NCI-H345 treated with DMSO at 0.1 percent for 48 hours (cell line): Measurements from ENCODE around the gene HDAC2.
"Not testable (repeated sequence)": the region's sequence is repeated elsewhere in the genome, so short reads cannot be mapped to it uniquely, and the experiment has no call there.

Experiments used
- DNase-seq: peaks from one replicate; lab custom pipeline; 2025; ENCODE audit not compliant: unreplicated experiment; lab: John Stamatoyannopoulos, UW

Gene HDAC2

DNA sequence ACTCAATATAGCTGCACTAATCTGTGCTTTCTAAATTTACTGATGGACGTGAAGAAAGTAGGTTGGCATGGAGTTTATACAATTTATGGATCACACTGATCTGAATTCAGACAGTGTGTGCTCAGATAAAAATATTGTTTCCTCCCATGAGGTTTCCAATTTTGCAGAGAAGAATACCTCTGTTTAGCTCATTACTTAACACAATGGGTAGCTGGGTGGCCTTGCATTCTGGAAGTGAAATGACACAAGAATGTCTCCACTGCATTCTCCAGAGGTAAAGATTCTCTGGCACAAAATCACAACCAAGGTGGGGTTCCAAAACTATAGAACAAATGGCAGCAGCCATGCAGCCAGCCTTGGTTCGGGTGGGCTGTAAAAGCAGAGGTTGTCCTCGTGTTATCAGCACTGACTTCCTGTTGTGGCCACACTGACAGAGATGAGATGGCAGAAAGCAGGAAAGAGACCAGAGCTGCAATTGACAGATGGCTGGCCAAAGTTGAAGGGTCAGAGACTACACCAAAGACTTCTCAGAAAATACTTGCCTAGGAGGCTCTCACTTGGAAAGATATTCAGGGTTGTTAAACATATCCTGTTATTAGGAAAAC, 50.2 kb downstream of the HDAC2 start:
- DNase-seq = no peak

DNA sequence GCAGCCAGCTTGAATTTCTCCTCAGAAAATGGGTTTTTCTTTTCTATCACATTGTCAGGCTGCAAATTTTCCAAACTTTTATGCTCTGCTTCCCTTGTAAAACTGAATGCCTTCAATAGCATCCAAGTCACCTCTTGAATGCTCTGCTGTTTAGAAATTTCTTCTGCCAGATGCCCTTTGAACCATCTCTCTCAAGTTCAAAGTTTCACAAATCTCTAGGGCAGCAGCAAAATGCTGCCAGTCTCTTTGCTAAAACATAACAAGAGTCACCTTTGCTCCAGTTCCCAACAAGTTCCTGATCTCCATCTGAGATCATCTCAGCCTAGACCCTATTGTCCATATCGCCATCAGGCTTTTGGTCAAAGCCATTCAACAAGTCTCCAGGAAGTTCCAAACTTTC, 60.7 kb downstream of the HDAC2 start:
- not testable (repeated sequence) for DNase-seq

DNA sequence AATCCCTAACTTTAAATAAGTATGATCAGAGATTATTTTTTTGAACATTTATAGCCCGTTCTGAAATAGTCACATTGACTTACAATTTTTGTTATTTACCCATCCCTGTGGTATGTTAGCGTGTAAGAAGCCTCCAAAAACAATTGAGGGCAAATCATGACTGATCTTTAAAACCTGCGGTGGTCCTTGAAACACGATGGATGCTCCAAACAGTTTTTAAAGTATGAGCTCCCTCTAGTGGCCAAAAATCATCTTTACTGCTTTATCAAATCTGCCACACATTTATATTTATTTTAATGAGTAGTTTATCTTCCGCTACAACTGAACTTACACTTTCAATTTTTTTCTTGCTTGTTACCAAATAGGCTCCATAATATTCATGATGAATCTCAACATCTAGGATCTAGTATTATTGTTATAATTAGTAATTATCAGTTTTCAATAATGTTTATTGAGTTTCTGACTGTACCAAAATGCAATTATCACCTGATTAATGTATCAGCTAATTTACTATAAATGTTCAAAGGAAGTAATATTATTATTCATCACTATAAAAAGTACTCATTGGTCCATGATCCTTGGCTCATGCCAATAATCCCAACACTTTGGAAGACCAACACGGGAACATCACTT, 61.6 kb downstream of the HDAC2 start:
- DNase-seq = peak; percentile 71

DNA sequence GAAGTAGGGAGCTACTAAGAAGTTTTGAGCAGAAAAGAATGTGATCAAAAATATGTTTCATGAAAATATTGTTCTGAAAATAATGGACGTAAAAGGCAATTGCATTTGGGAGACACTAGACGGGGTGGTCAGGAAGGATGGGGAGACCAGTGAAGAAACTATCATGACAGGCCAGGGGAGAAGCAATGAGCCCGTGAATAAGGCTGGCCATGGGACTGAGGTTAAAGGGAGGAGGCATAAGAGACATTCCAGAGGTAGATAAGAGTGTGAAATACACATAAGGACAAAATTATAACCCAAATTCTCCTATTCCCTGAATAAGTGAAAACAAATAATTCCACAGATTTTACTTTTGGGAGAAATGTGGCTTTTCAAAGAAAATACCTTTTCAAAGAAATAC, 62.1 kb downstream of the HDAC2 start:
- DNase-seq = no peak

DNA sequence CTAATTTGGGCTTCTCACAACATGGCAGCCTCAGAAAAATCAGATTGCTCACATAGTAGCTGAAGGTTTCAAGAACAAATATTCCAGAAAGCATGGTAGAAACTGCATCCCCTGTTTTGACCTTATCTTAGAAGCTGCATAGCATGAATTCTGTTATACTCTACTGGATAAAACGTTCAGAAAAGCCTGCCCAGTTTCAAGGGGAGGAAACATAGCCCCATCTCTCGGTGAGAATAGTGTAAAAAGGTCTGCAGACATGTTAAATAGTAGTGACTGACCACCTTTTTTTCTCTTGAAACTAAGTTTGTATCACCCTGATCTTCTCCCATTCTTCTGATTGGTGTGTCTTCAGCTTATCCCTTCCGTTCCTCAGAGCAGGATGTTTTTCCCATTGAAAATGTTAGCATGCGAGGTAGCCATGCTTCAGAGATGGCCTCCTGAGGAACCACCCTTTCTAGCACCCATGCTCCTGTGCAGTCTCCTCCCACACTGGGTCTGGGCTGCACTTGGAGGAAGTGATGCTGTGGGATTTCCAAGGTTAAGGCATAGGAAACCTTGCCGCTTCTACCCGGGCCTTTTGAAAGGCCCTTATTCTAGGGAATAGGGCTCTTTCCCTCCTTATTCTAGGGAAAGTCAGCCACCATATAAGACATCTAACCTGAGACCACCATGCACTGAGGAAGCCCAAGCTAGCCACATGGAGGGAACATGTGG, 63.7 kb downstream of the HDAC2 start:
- no peak for DNase-seq

DNA sequence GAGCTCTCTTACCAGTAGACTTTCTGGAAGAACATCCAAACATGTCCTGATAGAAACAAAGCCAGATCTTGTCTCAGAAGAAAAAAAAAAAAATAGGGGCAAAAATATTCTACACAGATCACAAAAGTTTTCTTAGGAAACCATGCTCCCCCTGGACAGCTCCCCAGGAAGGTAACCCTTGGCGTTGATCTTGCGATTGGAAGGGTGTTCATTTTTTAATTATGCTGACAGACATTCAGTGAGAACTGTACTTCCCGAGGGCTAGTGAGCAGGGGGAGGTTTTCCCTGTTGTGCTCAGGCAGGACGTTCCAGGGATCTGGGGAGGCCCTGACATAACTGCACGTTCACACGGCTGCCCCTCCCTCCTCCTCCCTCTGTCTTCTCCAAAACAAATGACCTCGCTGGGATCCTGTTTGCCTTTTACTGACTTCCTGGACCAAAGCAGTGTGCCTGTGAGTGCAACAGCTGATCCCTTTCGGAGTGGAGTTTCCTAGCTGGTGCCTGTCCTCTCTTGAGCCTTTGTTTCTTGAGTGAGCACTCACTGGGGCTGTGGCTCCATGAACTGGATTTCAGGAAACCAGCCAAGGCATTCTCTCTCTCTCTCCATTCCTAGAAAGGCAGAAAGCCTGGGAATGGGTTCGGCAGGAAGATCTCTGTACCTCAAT, 67.2 kb downstream of the HDAC2 start:
- no peak for DNase-seq

DNA sequence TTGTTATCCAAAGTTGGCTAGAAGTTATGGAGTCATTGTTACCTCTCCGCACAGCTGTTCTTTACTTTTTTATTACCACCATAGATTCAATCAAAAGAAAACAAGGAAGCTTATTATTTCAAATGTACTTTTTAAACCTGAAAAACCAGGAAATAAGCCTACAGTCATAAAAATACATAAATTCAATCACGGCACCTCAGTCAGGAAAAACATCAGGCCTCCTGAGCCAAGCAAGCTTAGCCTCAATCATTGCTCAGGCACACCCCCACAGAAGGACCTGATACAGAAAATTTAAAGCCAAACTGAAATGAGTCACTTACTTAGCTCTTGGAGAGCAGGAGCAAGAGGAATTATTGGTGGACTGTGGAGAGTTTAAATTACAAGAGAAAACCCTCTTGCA, 69.5 kb downstream of the HDAC2 start:
- DNase-seq = no peak

DNA sequence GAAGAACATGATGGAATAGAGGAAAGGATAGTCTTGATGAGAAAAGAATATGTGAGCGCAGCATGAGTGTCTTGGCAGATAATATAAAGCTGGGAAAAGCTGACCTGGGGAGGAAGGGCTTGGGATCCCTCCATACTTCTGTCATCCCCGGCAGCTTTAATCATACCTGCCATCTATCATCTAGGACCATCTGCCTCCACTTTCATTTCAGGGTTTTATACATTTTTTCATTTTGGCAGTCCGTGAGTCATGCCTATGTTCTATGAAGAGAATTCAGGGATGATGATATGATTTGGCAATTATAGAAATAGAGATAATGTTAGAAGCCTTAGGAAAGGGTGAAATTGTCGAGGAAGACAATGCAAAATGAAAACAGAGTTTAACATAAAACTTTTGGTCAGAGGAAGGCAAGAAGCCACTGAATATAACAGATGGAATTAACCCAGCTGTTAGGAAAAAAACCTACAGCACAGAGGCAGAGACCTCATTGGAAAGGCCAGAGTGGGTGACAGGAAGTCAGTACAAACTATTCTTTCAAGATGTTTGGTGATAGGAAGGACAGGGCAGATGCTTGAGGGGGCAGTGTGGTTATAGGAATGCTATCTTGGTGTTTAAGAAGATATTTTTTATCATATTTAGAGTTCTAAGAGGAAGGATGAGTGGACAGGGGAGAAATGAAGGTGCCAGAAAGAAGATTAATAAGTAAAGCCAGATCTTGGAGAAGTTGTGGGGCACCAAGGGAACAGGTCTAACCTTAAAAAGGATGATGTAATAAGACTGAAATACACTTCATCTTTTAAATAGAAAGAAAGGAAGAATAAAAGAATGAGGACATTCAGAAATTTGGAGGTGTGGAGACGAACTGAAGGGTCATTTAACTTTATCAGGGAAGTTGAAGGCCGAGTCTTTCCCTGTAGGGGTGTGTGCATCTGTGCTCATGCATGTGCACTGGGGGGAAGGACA, 76.0 kb downstream of the HDAC2 start:
- DNase-seq = no peak

DNA sequence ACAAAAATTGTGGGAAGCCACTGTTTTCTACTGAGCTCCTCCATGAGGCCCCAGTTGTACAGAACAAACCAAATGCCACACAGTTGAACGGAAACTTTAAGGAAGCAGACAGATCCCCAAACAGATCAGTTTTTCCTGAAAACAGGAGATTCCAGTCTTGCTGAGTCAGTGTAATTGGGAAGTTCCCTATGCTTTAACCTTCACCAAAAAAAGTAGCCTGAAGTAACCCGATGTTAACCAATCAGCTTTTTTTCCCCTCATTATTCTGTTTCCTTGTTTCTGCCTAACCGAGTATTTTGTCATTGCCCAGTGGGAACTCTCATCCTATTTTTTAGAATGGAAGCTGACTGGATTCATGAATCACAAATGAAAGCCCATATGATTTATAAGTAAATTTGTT, 77.1 kb downstream of the HDAC2 start:
- DNase-seq = no peak

DNA sequence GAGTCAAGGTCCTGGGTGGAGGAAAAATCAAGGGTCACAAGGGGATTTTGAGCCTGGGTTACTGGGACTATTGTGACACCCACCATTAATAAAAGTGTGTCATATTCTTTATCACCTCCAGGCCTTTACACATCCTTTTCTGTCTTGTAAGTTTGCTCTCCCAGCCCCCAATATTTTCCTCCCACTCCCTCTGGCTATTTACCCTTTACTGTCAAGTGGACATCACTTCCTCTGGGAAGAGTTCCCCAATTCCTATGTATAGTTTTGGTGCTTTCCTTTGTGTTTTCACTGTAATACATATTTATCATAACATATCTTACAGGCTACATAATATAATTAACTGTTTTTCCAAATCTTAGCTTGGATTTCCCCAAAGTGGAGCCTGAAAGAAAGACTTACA, 77.5 kb downstream of the HDAC2 start:
- DNase-seq = no peak

DNA sequence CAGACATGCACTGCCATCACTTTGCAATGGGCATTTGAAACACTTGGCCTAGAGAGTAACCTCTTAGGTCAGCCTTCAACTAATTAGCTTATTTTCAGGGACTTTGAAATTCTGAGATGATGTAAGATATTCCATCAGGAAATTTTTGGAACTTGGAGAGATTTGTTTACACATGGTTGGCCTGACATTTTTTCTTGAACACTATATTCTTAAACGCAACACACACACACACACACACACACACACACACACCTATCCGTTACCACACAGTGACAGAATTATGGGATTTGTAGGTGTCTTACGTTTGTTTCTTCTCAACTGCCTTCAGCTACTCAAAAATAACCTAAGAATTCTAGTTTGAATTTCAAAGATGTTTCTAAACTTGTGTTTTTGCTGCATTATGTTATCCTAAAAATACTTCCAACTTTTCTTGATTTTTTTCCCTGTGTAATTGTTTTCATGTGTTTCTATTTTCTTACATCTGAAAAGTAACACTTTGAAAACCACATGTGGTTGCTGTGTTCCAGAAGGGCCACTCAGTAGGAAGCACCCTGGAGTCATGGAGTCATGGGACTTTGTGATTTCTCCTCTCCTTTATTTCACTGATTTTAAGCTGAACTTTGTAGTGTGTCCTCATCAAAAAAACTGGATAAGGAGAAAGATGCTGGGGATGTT, 81.9 kb downstream of the HDAC2 start:
- DNase-seq = no peak

DNA sequence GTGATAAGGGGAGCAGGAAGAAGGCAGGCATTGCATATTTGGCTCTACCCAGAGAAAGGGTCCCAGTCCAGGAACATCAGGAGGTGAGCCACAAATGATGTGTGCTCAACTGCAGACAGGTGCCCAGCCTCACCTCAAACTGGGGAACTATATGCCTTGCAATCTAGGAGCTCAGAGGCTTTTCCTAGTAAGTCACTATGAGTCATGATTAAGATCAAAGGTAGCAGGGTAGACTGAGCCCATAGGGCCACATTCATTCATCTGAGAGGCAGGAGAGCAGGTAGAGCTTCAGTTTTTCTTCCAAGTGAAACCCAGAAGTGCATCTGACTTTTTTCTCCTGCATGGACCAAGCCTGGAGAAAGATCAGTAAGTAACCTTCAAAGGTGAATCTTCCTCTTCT, 82.5 kb downstream of the HDAC2 start:
- DNase-seq = no peak

DNA sequence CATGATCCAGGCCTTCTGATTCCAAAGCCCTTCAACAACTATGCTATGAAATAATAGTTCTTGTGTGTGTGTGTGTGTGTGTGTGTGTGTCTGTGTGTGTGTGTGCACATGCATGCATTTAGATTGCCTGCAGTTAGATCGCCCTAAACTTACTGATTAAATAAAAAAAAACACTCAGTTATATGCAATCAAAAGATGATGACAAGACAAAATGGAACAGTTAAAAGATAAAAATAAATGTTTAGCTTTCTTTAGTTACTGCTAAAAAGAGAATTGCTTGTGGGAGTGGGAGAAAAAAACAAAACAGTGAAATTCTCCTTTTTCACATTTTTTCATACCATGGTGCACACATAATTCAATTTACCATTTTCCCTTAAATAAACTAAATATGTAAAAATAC, 84.4 kb downstream of the HDAC2 start:
- no peak for DNase-seq

DNA sequence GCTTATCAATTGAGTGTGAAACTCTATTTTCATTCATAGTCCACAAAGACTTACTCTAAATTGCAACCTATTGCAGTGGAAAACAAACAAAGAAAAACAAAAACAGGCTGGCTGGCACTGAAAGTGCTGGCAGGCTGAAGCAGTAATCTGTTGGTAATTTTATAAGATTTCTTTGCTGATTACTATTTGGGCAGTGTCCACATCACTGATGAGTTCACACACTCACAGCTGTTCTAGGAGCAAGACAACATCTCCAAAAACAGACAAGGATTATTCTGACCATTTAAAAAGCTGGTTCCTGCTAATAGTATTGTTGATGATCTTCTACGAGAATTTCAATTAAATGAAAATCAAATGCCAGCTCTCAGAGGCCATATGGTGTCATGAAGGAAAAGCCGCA, 86.9 kb downstream of the HDAC2 start:
- DNase-seq = no peak
